CD14-positive monocyte (primary cell): ENCODE measurements around the gene FOSB. TPM values are rescaled to one million over a fixed set of nuclear protein-coding genes. Genes with fewer than 3 reads are reported as not detected.

Source experiments
- DNase-seq, 3 donors: peaks; one replicate each; pipeline ENCODE4 v3.0.0-alpha.2; 2011 to 2022
- H2AFZ ChIP-seq: 2 replicates; pipeline ENCODE4 v1.6.0; 2012; ENCODE audit warnings: mild to moderate bottlenecking, low read depth, low read length, inconsistent platforms; ENCODE audit not compliant: insufficient read depth, poor library complexity, severe bottlenecking
- H3K27ac ChIP-seq, 2 donors: 1 replicate in 1 of 2; 2 replicates in 1 of 2; pipeline ENCODE4 v1.5.1; 2012 to 2013; ENCODE audit warnings: low read length in 2 of 2, control low read depth in 1 of 2, inconsistent platforms in 1 of 2, low read depth in 1 of 2, mild to moderate bottlenecking in 1 of 2
- H3K27me3 ChIP-seq, 2 donors: one replicate each; pipeline versions ENCODE4 v1.6.0 to v1.6.1; 2011 to 2013; ENCODE audit warnings: low read length in 2 of 2; ENCODE audit not compliant: control insufficient read depth in 2 of 2, insufficient read depth in 2 of 2
- H3K36me3 ChIP-seq, 2 donors: replicated peaks in 1 of 2; 1 replicate in 1 of 2; 2 replicates in 1 of 2; pipeline versions ENCODE4 v1.5.1 to v1.6.1; 2012 to 2013; ENCODE audit warnings: low read length in 2 of 2, control low read depth in 1 of 2, inconsistent platforms in 1 of 2, mild to moderate bottlenecking in 1 of 2; ENCODE audit not compliant: insufficient read depth in 2 of 2, control insufficient read depth in 1 of 2
- H3K4me1 ChIP-seq, 2 donors: 1 replicate in 1 of 2; 2 replicates in 1 of 2; pipeline versions ENCODE4 v1.5.1 to v1.6.1; 2012 to 2013; ENCODE audit warnings: low read length in 2 of 2, control low read depth in 1 of 2, inconsistent platforms in 1 of 2, mild to moderate bottlenecking in 1 of 2, moderate library complexity in 1 of 2; ENCODE audit not compliant: insufficient read depth in 2 of 2, control insufficient read depth in 1 of 2
- H3K4me2 ChIP-seq: replicated peaks from 2 replicates; pipeline ENCODE3; 2012; ENCODE audit warnings: low read length, moderate library complexity, mild to moderate bottlenecking; ENCODE audit not compliant: poor library complexity, severe bottlenecking; ENCODE audit errors: extremely low read depth
- H3K4me3 ChIP-seq, 3 experiments: fragments of 200-600 bp in 1 of 3; sonication (generic) in 1 of 3; replicated peaks in 1 of 3; 1 replicate in 2 of 3; 2 replicates in 1 of 3; pipeline ENCODE4 v1.5.1; 2011 to 2013; ENCODE audit warnings: low read length in 3 of 3, mild to moderate bottlenecking in 3 of 3, control low read depth in 2 of 3, low read depth in 2 of 3, inconsistent platforms in 1 of 3, moderate library complexity in 1 of 3
- H3K79me2 ChIP-seq: 2 replicates; pipeline ENCODE4 v1.6.0; 2012; ENCODE audit warnings: mild to moderate bottlenecking, control low read depth, inconsistent platforms, low read length, moderate library complexity; ENCODE audit not compliant: insufficient read depth
- H3K9ac ChIP-seq: 2 replicates; pipeline ENCODE4 v1.6.0; 2017; ENCODE audit warnings: low read length, mild to moderate bottlenecking; ENCODE audit not compliant: insufficient read depth, poor library complexity, severe bottlenecking
- H3K9me3 ChIP-seq, 2 donors: replicated peaks in 1 of 2; 1 replicate in 1 of 2; 2 replicates in 1 of 2; pipeline versions ENCODE4 v1.5.1 to v1.6.1; 2012 to 2013; ENCODE audit warnings: low read length in 2 of 2, control low read depth in 1 of 2; ENCODE audit not compliant: control insufficient read depth in 1 of 2, insufficient read depth in 1 of 2
- H4K20me1 ChIP-seq: 2 replicates; pipeline ENCODE4 v1.6.0; 2012; ENCODE audit warnings: mild to moderate bottlenecking, low read length, control low read depth, moderate library complexity; ENCODE audit not compliant: insufficient read depth
- H3K27ac Mint-ChIP-seq, 7 donors: one replicate each; pipeline ENCODE4 v1.8.0; 2020; ENCODE audit warnings: mild to moderate bottlenecking in 7 of 7, mixed read lengths in 7 of 7, moderate library complexity in 6 of 7, inconsistent platforms in 2 of 7
- H3K27me3 Mint-ChIP-seq, 3 donors: one replicate each; pipeline ENCODE4 v1.8.0; 2021 to 2022; ENCODE audit warnings: low read depth in 3 of 3, mild to moderate bottlenecking in 3 of 3, mixed read lengths in 3 of 3, moderate library complexity in 3 of 3, inconsistent platforms in 1 of 3
- H3K36me3 Mint-ChIP-seq, 2 donors: one replicate each; pipeline ENCODE4 v1.8.0; 2020; ENCODE audit warnings: mixed read lengths in 2 of 2, inconsistent platforms in 1 of 2, mild to moderate bottlenecking in 1 of 2
- H3K4me1 Mint-ChIP-seq: one replicate; pipeline ENCODE4 v1.8.0; 2020; ENCODE audit warnings: mild to moderate bottlenecking, mixed read lengths
- H3K4me3 Mint-ChIP-seq, 2 donors: one replicate each; pipeline ENCODE4 v1.8.0; 2020; ENCODE audit warnings: mild to moderate bottlenecking in 2 of 2, mixed read lengths in 2 of 2, moderate library complexity in 1 of 2
- H3K9me3 Mint-ChIP-seq, 7 donors: one replicate each; pipeline ENCODE4 v1.8.0; 2020 to 2022; ENCODE audit warnings: mixed read lengths in 7 of 7, mild to moderate bottlenecking in 6 of 7, moderate library complexity in 6 of 7, inconsistent platforms in 2 of 7
- WGBS: methylation state at CpG from one replicate; pipeline ENCODE4 v1.1.5; 2013; ENCODE audit warnings: missing lambda C conversion rate; ENCODE audit not compliant: insufficient coverage; 5-methylcytosine and 5-hydroxymethylcytosine counted together
- intact Hi-C, 2 donors: fragments of 100-400 bp; cut with micrococcal nuclease; formaldehyde crosslinking; loops; one replicate each; pipeline versions ENCODE4 v1.15.0 to v1.15.1; 2023
- polyA plus RNA-seq, 3 donors: library from polyadenylated mRNA; depleted of rRNA in 1 of 3; unstranded in 2 of 3; stranded (reverse) in 1 of 3; fragments of 300-500 nt in 2 of 3; fragments of >200 nt in 1 of 3; fragmentation: Illumina TruSeq in 2 of 3; gene quantifications; 1 replicate in 2 of 3; 2 replicates in 1 of 3; pipeline ENCODE4 v1.2.3, GENCODE V29; 2012 to 2021
- TF ChIP-seq, protein P1 (sequence below): fragments of 200-600 bp; IDR thresholded peaks from one replicate; pipeline ENCODE4 v1.8.0; 2022; ENCODE audit warnings: antibody characterized with exemption, mild to moderate bottlenecking

The FOSB gene
- polyA plus RNA-seq, 3 donors: 27.3 to 840 (median 28.2) TPM

DNA sequence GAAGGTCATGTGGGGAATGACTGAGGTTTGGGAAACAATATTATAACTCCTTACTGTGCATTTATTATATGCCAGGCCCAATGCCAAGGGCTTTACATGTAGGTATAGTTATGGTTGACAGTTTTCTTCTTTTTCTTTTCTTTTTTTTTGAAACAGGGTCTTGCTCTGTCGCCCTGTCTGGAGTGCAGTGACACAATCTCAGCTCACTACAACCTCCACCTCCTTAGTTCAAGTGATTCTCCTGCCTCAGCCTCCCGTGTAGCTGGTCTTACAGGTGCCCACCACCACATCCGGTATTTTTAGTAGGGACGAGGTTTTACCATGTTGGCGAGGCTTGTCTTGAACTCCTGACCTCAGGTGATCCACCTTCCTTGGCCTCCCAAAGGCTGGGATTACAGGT is 15.2 kb downstream of the FOSB start:
- H3K27me3 Mint-ChIP-seq: peaks cover 2 to 17% (median 11%) of the 10 kb centered on the region in 3 donors
- WGBS: 100% methylated on average over 1 of the region's 5 CpGs

DNA sequence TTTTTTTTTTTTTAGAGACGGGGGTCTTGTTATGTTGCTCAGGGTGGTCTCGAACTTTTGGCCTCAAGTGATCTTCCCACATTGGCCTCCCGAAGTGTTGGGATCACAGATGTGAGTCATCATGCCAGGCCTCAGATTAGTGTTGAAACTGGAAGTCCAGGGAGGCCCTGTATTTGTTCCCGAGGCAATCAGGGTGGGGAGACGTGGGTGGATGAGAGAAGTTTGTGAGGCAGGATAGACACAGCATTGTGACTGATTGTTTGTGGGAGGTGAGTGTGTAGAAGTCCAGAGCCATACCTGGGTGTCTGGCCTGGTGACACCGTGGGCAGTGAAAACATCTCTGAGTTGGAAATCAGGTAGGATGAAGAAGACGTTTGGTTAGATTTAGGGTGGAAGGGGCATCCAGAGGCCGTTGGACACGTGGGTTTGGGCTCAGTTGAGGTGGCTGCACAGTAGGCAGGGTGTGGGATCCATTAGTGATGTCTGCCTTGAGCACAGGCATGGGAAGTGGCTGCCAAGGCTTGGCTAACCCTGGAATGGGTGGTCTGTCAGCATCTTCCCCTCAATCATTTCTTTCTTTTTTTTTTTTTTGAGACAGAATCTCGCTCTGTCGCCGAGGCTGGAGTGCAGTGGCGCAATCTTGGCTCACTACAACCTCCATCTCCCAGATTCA is 16.6 kb downstream of the FOSB start:
- peaks cover 4 to 19% (median 12%) of the 10 kb centered on the region in 3 donors for H3K27me3 Mint-ChIP-seq
- DNase-seq: peak in 1 of 3 donors; percentile 13
- peaks cover 16% of the 10 kb centered on the region for H3K4me1 Mint-ChIP-seq
- peak overlapping the region in 1 of 7 donors; percentile 58 for H3K27ac Mint-ChIP-seq
- Histone ChIP-seq H3K4me1 (peaks cover 7 to 11% of the 10 kb centered on the region in 2 donors), H3K36me3 (no peaks in the 10 kb centered on the region), H3K9me3 (no peaks in the 10 kb centered on the region), H3K79me2 (no peaks in the 10 kb centered on the region), H4K20me1 (no peaks in the 10 kb centered on the region), H3K27me3 (no peaks in the 10 kb centered on the region), H3K4me2 (no peak overlapping the region), H2AFZ (no peak overlapping the region), H3K27ac (no peak overlapping the region), H3K9ac (no peak overlapping the region), H3K4me3 (no peak overlapping the region)
- TF ChIP-seq, protein P1, sequence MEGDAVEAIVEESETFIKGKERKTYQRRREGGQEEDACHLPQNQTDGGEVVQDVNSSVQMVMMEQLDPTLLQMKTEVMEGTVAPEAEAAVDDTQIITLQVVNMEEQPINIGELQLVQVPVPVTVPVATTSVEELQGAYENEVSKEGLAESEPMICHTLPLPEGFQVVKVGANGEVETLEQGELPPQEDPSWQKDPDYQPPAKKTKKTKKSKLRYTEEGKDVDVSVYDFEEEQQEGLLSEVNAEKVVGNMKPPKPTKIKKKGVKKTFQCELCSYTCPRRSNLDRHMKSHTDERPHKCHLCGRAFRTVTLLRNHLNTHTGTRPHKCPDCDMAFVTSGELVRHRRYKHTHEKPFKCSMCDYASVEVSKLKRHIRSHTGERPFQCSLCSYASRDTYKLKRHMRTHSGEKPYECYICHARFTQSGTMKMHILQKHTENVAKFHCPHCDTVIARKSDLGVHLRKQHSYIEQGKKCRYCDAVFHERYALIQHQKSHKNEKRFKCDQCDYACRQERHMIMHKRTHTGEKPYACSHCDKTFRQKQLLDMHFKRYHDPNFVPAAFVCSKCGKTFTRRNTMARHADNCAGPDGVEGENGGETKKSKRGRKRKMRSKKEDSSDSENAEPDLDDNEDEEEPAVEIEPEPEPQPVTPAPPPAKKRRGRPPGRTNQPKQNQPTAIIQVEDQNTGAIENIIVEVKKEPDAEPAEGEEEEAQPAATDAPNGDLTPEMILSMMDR: no peak
- H3K36me3 Mint-ChIP-seq: no peaks in the 10 kb centered on the region
- no peaks in the 10 kb centered on the region for H3K9me3 Mint-ChIP-seq
- no peak overlapping the region for H3K4me3 Mint-ChIP-seq
- intact Hi-C loops: no loop called here
- 80% methylated on average over 7 of the region's 13 CpGs for WGBS

More for the DNA sequence above, 15.2 kb downstream of the FOSB start:
- no peak for DNase-seq
- Histone ChIP-seq H3K4me2 (no peak overlapping the region), H3K4me1 (peaks cover 15 to 17% of the 10 kb centered on the region in 2 donors), H3K9ac (no peak overlapping the region), H3K4me3 (no peak overlapping the region), H3K36me3 (no peaks in the 10 kb centered on the region), H3K9me3 (no peaks in the 10 kb centered on the region), H3K27ac (no peak overlapping the region), H4K20me1 (no peaks in the 10 kb centered on the region), H3K79me2 (no peaks in the 10 kb centered on the region), H2AFZ (no peak overlapping the region), H3K27me3 (no peaks in the 10 kb centered on the region)
- TF ChIP-seq, protein P1: no peak
- no peaks in the 10 kb centered on the region for H3K36me3 Mint-ChIP-seq
- peaks cover 24% of the 10 kb centered on the region for H3K4me1 Mint-ChIP-seq
- H3K4me3 Mint-ChIP-seq: no peak overlapping the region
- H3K9me3 Mint-ChIP-seq: no peaks in the 10 kb centered on the region
- intact Hi-C loops: no loop called here
- H3K27ac Mint-ChIP-seq: peak overlapping the region in 1 of 7 donors; percentile 30
